H1 (cell line): ENCODE data around the gene POMP.

Experiments
- ASH2L ChIP-seq: fragments of 200-600, 300-600 bp; sonication (generic); IDR thresholded peaks from one replicate; pipeline ENCODE4 v1.7.1; 2017; ENCODE audit warnings: low read length
- ATF2 ChIP-seq: IDR thresholded peaks from 2 replicates; pipeline ENCODE4 v1.6.1; 2012; ENCODE audit warnings: low read length, inconsistent platforms
- CBX5 ChIP-seq: fragments of 300-800, 300-1000 bp; sonication (generic); IDR thresholded peaks from 2 replicates; pipeline ENCODE4 v1.7.1; 2016; ENCODE audit warnings: antibody characterized with exemption, low read length, low read depth
- CHD7 ChIP-seq: fragments of 300-600 bp; sonication (generic); IDR thresholded peaks from 2 replicates; pipeline ENCODE4 v1.7.1; 2012; ENCODE audit warnings: low read length, moderate library complexity, mild to moderate bottlenecking, inconsistent platforms; ENCODE audit not compliant: insufficient replicate concordance
- CTCF ChIP-seq, 3 experiments: IDR thresholded peaks; 1 replicate in 2 of 3; 2 replicates in 1 of 3; pipeline versions ENCODE4 v1.5.1 to v1.6.1; 2011; ENCODE audit warnings: low read length in 3 of 3, mild to moderate bottlenecking in 3 of 3, inconsistent platforms in 2 of 3, low read depth in 1 of 3, moderate library complexity in 1 of 3; ENCODE audit not compliant: insufficient read depth in 1 of 3; ENCODE audit errors: control extremely low read depth in 1 of 3
- EP300 ChIP-seq, 2 experiments: IDR thresholded peaks; 1 replicate in 1 of 2; 2 replicates in 1 of 2; pipeline ENCODE4 v1.6.1; 2011 to 2012; ENCODE audit warnings: low read depth in 2 of 2, low read length in 2 of 2, mild to moderate bottlenecking in 2 of 2, borderline replicate concordance in 1 of 2, inconsistent platforms in 1 of 2, moderate library complexity in 1 of 2
- POLR2A ChIP-seq, 2 experiments: IDR thresholded peaks; 1 replicate in 1 of 2; 2 replicates in 1 of 2; pipeline ENCODE4 v1.6.1; 2011; ENCODE audit warnings: low read depth in 2 of 2, low read length in 2 of 2, mild to moderate bottlenecking in 2 of 2; ENCODE audit errors: control extremely low read depth in 1 of 2
- POLR2AphosphoS5 ChIP-seq: IDR thresholded peaks from 2 replicates; pipeline ENCODE4 v1.6.1; 2011; ENCODE audit warnings: low read depth, low read length
- SIX5 ChIP-seq: IDR thresholded peaks from 2 replicates; pipeline ENCODE4 v1.6.1; 2011; ENCODE audit warnings: mild to moderate bottlenecking, low read depth, low read length
- SP1 ChIP-seq: IDR thresholded peaks from 2 replicates; pipeline ENCODE4 v1.6.1; 2011; ENCODE audit warnings: low read depth, low read length
- SP2 ChIP-seq: IDR thresholded peaks from 2 replicates; pipeline ENCODE4 v1.6.1; 2012; ENCODE audit warnings: mild to moderate bottlenecking, low read length, inconsistent platforms
- YY1 ChIP-seq: IDR thresholded peaks from 2 replicates; pipeline ENCODE4 v1.6.1; 2011; ENCODE audit warnings: low read depth, mild to moderate bottlenecking, low read length

GRCh38 chr13:28657784-28658538, 969 bp upstream of the POMP start:
- TF ChIP-seq POLR2AphosphoS5, result no peak
- no peak for TF ChIP-seq ASH2L
- no peak for TF ChIP-seq SP2
- TF ChIP-seq CTCF (IDR thresholded peaks at IDR 0.05; ENCODE audit: control extremely low read depth in 1 of 3, insufficient read depth in 1 of 3, low read depth in 1 of 3, low read length in 3 of 3), result no peak
- no peak for TF ChIP-seq EP300 (IDR thresholded peaks at IDR 0.05; ENCODE audit: borderline replicate concordance in 1 of 2, low read depth in 2 of 2, low read length in 2 of 2)
- no peak for TF ChIP-seq POLR2A (IDR thresholded peaks at IDR 0.05; ENCODE audit: control extremely low read depth in 1 of 2, low read depth in 2 of 2, low read length in 2 of 2)
- TF ChIP-seq CHD7, result no peak
- TF ChIP-seq SIX5, result no peak
- no peak for TF ChIP-seq CBX5
- TF ChIP-seq SP1, result no peak
- no peak for TF ChIP-seq YY1
- no peak for TF ChIP-seq ATF2
